Fibroblast of villous mesenchyme (primary cell): ENCODE results near the gene PACSIN2. TPM values are rescaled to one million over a fixed set of nuclear protein-coding genes. Genes with fewer than 3 reads are reported as not detected.

Source experiments
- DNase-seq: peaks from one replicate; pipeline ENCODE4 v3.0.0-alpha.2; 2010; ENCODE audit warnings: low read depth
- H3K4me3 ChIP-seq: 2 replicates; pipeline ENCODE4 v1.5.1; 2011; ENCODE audit warnings: low read depth, mild to moderate bottlenecking, low read length
- CTCF ChIP-seq: IDR thresholded peaks from 2 replicates; pipeline ENCODE4 v1.5.1; 2012; ENCODE audit warnings: low read depth, mild to moderate bottlenecking, low read length; ENCODE audit not compliant: insufficient read depth
- total RNA-seq: library from RNA; depleted of rRNA; stranded (reverse); fragments of >200 nt; gene quantifications from 2 replicates; pipeline ENCODE4 v1.2.3, GENCODE V29; 2012

Gene PACSIN2
- total RNA-seq, 1 donor = 53.1 TPM

DNA sequence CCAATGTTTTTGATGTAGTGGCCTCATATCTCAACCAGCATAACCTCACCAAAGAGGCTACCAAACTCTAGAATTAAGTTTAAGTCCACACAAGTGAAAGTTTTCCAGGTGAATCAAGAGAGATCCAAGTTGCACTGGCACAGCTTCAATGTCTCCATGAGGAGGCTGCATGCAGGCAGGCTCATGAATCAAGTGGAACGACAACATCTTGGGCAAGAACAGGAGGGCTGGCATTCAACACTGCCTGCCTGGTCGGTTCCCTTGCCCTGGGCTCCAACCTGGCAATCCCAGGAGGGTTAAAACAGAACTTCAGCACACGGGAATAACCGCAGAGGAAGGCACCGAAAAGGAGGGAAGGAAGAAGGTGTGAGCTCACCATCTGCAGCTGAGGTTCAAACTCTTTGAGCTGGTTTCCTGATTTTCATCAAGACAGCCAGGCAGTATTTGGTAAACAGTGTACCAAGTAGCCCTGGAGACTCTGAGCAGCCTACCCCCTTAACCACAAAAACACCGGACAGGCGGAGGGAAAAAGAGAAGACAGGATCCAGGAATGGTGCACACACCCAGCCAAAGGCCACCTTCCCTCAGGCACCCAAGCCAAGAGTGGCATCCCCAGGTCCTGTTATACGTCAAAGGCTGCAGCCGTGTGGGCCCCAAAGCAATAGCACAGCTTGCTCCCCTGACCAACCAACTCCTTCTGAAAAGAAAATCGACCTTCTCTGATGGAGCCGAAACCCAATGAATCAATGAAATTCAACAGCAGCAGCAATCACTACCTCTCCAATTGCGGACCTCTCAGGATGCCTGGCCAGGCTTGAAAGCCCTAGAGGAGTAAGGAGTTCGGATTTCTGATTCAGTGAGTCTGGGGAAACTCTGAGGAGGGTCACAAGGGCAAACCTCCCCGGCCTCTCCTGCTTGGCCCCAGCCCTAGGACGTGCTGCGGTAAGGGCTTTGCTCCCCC is 1.3 kb downstream of the PACSIN2 start:
- peak overlapping the region; percentile 84 for H3K4me3 ChIP-seq
- TF ChIP-seq CTCF = no peak
- DNase-seq = peak; percentile 58

- no peak for DNase-seq
- no peak overlapping the region for H3K4me3 ChIP-seq
- no peak for TF ChIP-seq CTCF
These were observed 2.6 kb downstream of the PACSIN2 start for GRCh38 chr22:43012390-43012789.

- peak; percentile 11 for TF ChIP-seq CTCF
- DNase-seq = no peak
- no peak overlapping the region for H3K4me3 ChIP-seq
These were observed 3.9 kb downstream of the PACSIN2 start for GRCh38 chr22:43011079-43011478.

- TF ChIP-seq CTCF = no peak
- no peak for DNase-seq
- H3K4me3 ChIP-seq = no peak overlapping the region
These were observed 5.5 kb downstream of the PACSIN2 start for GRCh38 chr22:43009444-43009843.

GRCh38 chr22:43008921-43009320 is 6.0 kb downstream of the PACSIN2 start:
- H3K4me3 ChIP-seq = no peak overlapping the region
- no peak for DNase-seq
- no peak for TF ChIP-seq CTCF

DNA sequence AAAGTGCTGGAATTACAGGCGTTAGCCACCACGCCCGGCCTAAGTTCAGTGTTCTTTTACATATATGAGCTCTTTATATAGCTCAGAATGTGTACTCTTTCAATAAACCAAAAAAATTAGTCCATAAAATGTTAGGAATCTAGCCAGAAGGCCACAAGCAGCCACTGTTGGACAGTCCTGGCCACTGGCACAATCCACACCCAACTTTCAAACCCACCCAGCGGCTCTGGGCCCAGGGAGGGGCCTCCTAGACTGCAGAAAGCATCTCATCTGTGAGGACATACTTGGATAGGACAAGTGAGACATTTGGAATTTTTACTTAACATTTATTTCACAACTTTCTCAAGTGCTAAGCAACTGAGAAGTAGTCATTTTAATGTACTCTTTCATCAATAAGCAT is 6.4 kb downstream of the PACSIN2 start:
- peak; percentile 51 for DNase-seq
- TF ChIP-seq CTCF = no peak
- no peak overlapping the region for H3K4me3 ChIP-seq

DNA sequence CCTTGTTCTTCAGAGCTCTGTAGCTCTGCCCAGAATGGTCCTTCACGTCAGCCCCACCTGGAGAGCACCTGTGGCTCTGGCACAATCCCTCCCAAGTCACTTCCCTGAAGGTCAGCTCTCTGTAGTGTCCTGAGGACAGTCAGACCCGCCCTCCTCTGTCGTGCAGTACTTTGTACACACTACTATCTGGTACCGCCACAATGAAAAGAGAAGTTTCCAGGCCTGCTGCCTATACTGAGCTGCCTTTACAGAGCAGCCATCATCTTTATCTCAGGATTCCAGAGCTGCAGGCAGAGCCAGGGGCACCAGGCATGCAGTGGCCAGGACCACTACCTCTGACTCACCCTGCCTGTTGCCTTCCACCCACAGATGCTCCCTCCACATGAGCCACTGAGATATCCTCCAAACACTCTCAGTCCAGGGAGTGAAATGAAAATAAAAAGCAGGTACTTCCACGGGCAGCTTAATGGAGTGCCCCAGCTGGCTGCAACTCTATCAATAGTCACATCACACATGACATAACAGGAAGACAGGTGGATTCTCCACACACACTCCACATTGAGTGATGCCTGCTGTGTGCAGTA is 7.3 kb downstream of the PACSIN2 start:
- H3K4me3 ChIP-seq = no peak overlapping the region
- TF ChIP-seq CTCF = no peak
- peak; percentile 41 for DNase-seq
